ENCODE data around the gene ACYP2.
A peak's percentile ranks its signal among the peaks of the same experiment; 100 is the strongest.
"Not testable (repeated sequence)": the region's sequence is repeated elsewhere in the genome, so short reads cannot be mapped to it uniquely, and the experiment has no call there.

ACYP2 gene

GRCh38 chr2:54226260-54226659 is 110.8 kb downstream of the ACYP2 start:
- DNase-seq (ENCODE audit: low spot score): no peak

- no peak for DNase-seq (ENCODE audit: low spot score)
Measured at GRCh38 chr2:54227798-54228197, 112.4 kb downstream of the ACYP2 start.

GRCh38 chr2:54228945-54229344 is 113.5 kb downstream of the ACYP2 start:
- DNase-seq (ENCODE audit: low spot score): no peak

GRCh38 chr2:54233832-54234649 is 118.6 kb downstream of the ACYP2 start:
- DNase-seq (ENCODE audit: low spot score): no peak

GRCh38 chr2:54237428-54237827 is 122.0 kb downstream of the ACYP2 start:
- DNase-seq (ENCODE audit: low spot score): no peak

- peak; percentile 24 for DNase-seq (ENCODE audit: low spot score)
Measured at GRCh38 chr2:54239427-54239826, 124.0 kb downstream of the ACYP2 start.

- no peak for DNase-seq (ENCODE audit: low spot score)
Measured at GRCh38 chr2:54240515-54241469, 125.4 kb downstream of the ACYP2 start.

- DNase-seq (ENCODE audit: low spot score): no peak
Measured at GRCh38 chr2:54247115-54247514, 131.7 kb downstream of the ACYP2 start.

GRCh38 chr2:54249629-54250028 is 134.2 kb downstream of the ACYP2 start:
- DNase-seq (ENCODE audit: low spot score): no peak

GRCh38 chr2:54254180-54254579 is 138.8 kb downstream of the ACYP2 start:
- no peak for DNase-seq (ENCODE audit: low spot score)

- DNase-seq (ENCODE audit: low spot score): no peak
Measured at GRCh38 chr2:54255230-54256090, 140.0 kb downstream of the ACYP2 start.

- no peak for DNase-seq (ENCODE audit: low spot score)
Measured at GRCh38 chr2:54256091-54256694, 140.8 kb downstream of the ACYP2 start, which contains the start of gene TSPYL6. TSS of gene TSPYL6 (minus strand) at chr2:54256229. CDS start at chr2:54256151, 78 bp downstream.

- DNase-seq (ENCODE audit: low spot score): peak; percentile 22
Measured at GRCh38 chr2:54258166-54258565, 142.8 kb downstream of the ACYP2 start.

GRCh38 chr2:54259413-54260240 is 144.2 kb downstream of the ACYP2 start:
- no peak for DNase-seq (ENCODE audit: low spot score)

GRCh38 chr2:54260241-54260595 is 144.8 kb downstream of the ACYP2 start:
- DNase-seq (ENCODE audit: low spot score): no peak

- DNase-seq (ENCODE audit: low spot score): no peak
Measured at GRCh38 chr2:54261537-54261936, 146.1 kb downstream of the ACYP2 start.

- DNase-seq (ENCODE audit: low spot score): peak; percentile 44
Measured at GRCh38 chr2:54262015-54262765, 146.8 kb downstream of the ACYP2 start.

GRCh38 chr2:54265081-54265480 is 149.7 kb downstream of the ACYP2 start:
- DNase-seq (ENCODE audit: low spot score): not testable (repeated sequence)

GRCh38 chr2:54267577-54267976 is 152.2 kb downstream of the ACYP2 start:
- DNase-seq (ENCODE audit: low spot score): no peak

- DNase-seq (ENCODE audit: low spot score): no peak
Measured at GRCh38 chr2:54271189-54271588, 155.8 kb downstream of the ACYP2 start.

All from hepatic stellate cell (primary cell).